ENCODE measurements around the gene RHOBTB3. TPM values are rescaled to one million over a fixed set of nuclear protein-coding genes. Genes with fewer than 3 reads are reported as not detected.
"Not testable (repeated sequence)": the region's sequence is repeated elsewhere in the genome, so short reads cannot be mapped to it uniquely, and the experiment has no call there.

Gene RHOBTB3
- total RNA-seq, 4 donors from 2014 or later, result 40.1 to 134 (median 86.9) TPM

DNA sequence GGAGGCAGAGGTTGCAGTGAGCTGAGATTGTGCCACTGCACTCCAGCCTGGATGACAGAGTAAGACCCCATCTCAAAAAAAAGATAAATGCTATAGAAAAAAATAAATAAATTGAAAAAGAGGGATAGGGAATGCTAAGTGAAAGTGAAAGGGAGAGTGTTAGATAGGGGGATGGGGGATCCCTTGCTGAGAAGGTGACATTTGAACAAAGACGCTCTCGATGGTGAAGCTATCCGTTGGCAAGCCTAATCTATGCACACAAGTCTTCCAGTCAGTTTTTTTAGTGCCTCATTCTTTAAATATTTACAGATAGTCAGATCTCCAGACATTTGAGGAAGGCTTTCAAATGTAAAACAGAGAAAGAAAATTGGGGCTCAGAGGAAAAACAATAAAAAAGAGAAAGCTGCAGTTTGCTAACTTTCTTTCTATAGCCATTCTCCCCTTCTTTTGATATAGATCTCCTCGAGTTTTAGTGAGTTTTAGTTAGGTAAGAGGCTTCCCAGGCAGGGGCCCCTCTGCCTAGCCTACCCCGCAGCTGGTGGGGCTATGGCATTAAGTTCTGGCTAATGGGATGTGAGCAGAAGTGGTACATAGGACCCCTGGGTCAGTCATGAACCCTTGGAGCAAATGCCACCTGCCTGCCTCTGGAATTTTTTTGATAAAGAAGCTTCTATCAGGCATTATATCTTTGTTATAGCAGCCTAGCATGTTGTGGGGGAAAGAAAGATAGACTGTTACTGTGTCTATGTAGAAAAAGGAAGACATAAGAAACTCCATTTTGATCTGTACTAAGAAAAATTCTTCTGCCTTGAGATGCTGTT lies 79.4 kb downstream of the RHOBTB3 start:
- Histone ChIP-seq H3K4me1 (peaks cover 53 to 70% of the 10 kb centered on the region in 2 donors), H3K36me3 (peaks cover 0 to 27% of the 10 kb centered on the region in 2 donors), H3K9me3 (no peaks in the 10 kb centered on the region), H3K27me3 (no peaks in the 10 kb centered on the region), H3K27ac (peak overlapping the region; percentile 87 to 92 (median 91)), H3K4me3 (no peak overlapping the region)
- TF ChIP-seq POLR2A (IDR thresholded peaks at IDR 0.05), result no peak
- TF ChIP-seq CTCF (IDR thresholded peaks at IDR 0.05 in 4 of 5, conservative IDR thresholded peaks at IDR 0.05 in 1 of 5), result no peak
- intact Hi-C loops (cut with DNase I; ENCODE audit: low total_unique reads) (no loop called here), in situ Hi-C loops (cut with MboI; ENCODE audit: low sequenced_read_pairs in 4 of 4) (no loop called here)
- DNase-seq (no peak), ATAC-seq (peak in 1 of 2 donors; percentile 45)

- DNase-seq; H3K9me3 ChIP-seq; in situ Hi-C loops (cut with MboI; ENCODE audit: low sequenced_read_pairs in 4 of 4); H3K27me3 ChIP-seq; H3K4me3 ChIP-seq; ATAC-seq; intact Hi-C loops (cut with DNase I; ENCODE audit: low total_unique reads): not testable (repeated sequence)
- Histone ChIP-seq H3K4me1 (peaks cover 53 to 75% of the 10 kb centered on the region in 2 donors), H3K27ac (peak overlapping the region; percentile 87 to 92 (median 91)), H3K36me3 (peaks cover 0 to 33% of the 10 kb centered on the region in 2 donors)
These were observed 79.9 kb downstream of the RHOBTB3 start for GRCh38 chr5:95811126-95811423.

DNA sequence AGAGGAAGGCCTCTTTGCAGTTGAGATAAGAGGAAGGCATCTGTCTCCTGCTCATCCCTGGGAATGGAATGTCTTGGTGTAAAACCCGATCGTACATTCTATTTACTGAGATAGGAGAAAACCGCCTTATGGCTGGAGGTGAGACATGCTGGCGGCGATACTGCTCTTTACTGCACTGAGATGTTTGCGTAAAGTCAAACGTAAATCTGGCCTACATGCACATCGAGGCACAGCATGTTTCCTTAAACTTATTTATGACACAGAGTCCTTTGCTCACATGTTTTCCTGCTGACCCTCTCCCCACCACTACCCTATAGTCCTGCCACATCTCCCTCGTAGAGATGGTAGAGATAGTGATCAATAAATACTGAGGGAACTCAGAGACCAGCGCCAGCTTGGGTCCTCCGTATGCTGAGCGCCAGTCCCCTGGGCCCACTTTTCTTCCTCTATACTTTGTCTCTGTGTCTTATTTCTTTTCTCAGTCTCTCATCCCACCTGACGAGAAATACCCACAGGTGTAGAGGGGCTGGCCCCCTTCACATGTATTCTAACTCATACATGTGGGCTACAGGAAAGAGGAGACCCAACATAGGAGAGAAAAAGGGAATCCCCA lies 80.4 kb downstream of the RHOBTB3 start:
- intact Hi-C loops (cut with DNase I; ENCODE audit: low total_unique reads); in situ Hi-C loops (cut with MboI; ENCODE audit: low sequenced_read_pairs in 4 of 4): not testable (repeated sequence)

GRCh38 chr5:95812074-95812471 lies 80.9 kb downstream of the RHOBTB3 start:
- peak overlapping the region; percentile 87 to 92 (median 91) for H3K27ac ChIP-seq
- intact Hi-C loops (cut with DNase I; ENCODE audit: low total_unique reads), result no loop called here
- no peak for ATAC-seq

More for the DNA sequence above, 80.4 kb downstream of the RHOBTB3 start:
- not testable (repeated sequence) for H3K4me3 ChIP-seq, DNase-seq, ATAC-seq, H3K9me3 ChIP-seq, H3K27me3 ChIP-seq
- Histone ChIP-seq H3K36me3 (peaks cover 0 to 38% of the 10 kb centered on the region in 2 donors), H3K4me1 (peaks cover 56 to 80% of the 10 kb centered on the region in 2 donors), H3K27ac (peak overlapping the region; percentile 87 to 92 (median 91))

DNA sequence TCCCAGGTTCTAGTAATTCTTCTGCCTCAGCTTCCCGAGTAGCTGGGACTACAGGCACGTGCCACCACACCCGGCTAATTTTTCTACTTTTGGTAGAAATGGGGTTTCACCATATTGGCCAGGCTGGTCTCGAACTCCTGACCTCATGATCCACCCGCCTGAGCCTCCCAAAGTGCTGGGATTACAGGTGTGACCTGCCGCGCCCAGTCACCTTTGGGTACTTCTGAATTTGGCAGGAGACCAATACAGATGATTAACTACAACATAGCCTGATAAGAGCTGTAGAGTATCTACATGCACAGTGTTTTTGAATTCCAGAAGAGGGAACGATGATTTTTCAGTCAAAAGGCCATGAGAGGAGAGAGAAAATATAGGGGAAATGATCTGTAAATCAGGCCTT lies 81.9 kb downstream of the RHOBTB3 start:
- ATAC-seq; DNase-seq; H3K27me3 ChIP-seq; in situ Hi-C loops (cut with MboI; ENCODE audit: low sequenced_read_pairs in 4 of 4); H3K4me3 ChIP-seq; intact Hi-C loops (cut with DNase I; ENCODE audit: low total_unique reads); H3K9me3 ChIP-seq: not testable (repeated sequence)
- peaks cover 65 to 87% of the 10 kb centered on the region in 2 donors for H3K4me1 ChIP-seq
- H3K36me3 ChIP-seq, result peaks cover 0 to 45% of the 10 kb centered on the region in 2 donors
- H3K27ac ChIP-seq, result peak overlapping the region; percentile 87 to 92 (median 91)

More at GRCh38 chr5:95812074-95812471, 80.9 kb downstream of the RHOBTB3 start:
- H3K9me3 ChIP-seq, result no peaks in the 10 kb centered on the region
- in situ Hi-C loops (cut with MboI; ENCODE audit: low sequenced_read_pairs in 4 of 4), result no loop called here
- H3K4me3 ChIP-seq, result no peak overlapping the region
- peaks cover 62 to 85% of the 10 kb centered on the region in 2 donors for H3K4me1 ChIP-seq
- no peaks in the 10 kb centered on the region for H3K27me3 ChIP-seq
- no peak for TF ChIP-seq POLR2A (IDR thresholded peaks at IDR 0.05)
- TF ChIP-seq CTCF (IDR thresholded peaks at IDR 0.05 in 4 of 5, conservative IDR thresholded peaks at IDR 0.05 in 1 of 5), result no peak
- H3K36me3 ChIP-seq, result peaks cover 0 to 43% of the 10 kb centered on the region in 2 donors
- no peak for DNase-seq

GRCh38 chr5:95815155-95815729 lies 84.1 kb downstream of the RHOBTB3 start:
- H3K9me3 ChIP-seq, result no peaks in the 10 kb centered on the region
- H3K4me3 ChIP-seq, result no peak overlapping the region
- in situ Hi-C loops (cut with MboI; ENCODE audit: low sequenced_read_pairs in 4 of 4) (no loop called here), intact Hi-C loops (cut with DNase I; ENCODE audit: low total_unique reads) (no loop called here)
- H3K27me3 ChIP-seq, result no peaks in the 10 kb centered on the region
- peaks cover 0 to 53% of the 10 kb centered on the region in 2 donors for H3K36me3 ChIP-seq
- DNase-seq (no peak), ATAC-seq (no peak)
- H3K27ac ChIP-seq, result peak overlapping the region; percentile 87 to 92 (median 91)
- peaks cover 63 to 87% of the 10 kb centered on the region in 2 donors for H3K4me1 ChIP-seq
- no peak for TF ChIP-seq CTCF (IDR thresholded peaks at IDR 0.05 in 4 of 5, conservative IDR thresholded peaks at IDR 0.05 in 1 of 5)
- no peak for TF ChIP-seq POLR2A (IDR thresholded peaks at IDR 0.05)

All from gastrocnemius medialis (tissue), 4 donors.